CD4-positive, alpha-beta T cell treated with Interleukin-4 for 1 hour (primary cell): ENCODE measurements around the gene MPIG6B.

ENCODE experiments used
- DNase-seq, 2 donors: peaks; one replicate each; pipeline ENCODE4 v3.0.0-alpha.2; 2020 to 2022

MPIG6B gene, protein sequence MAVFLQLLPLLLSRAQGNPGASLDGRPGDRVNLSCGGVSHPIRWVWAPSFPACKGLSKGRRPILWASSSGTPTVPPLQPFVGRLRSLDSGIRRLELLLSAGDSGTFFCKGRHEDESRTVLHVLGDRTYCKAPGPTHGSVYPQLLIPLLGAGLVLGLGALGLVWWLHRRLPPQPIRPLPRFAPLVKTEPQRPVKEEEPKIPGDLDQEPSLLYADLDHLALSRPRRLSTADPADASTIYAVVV

GRCh38 chr6:31723245-31723979 is at the start of gene MPIG6B:
MPIG6B (plus strand) TSS chr6:31723373; CDS start chr6:31723384, 11 bp downstream.
- DNase-seq: no peak

GRCh38 chr6:31676322-31676903 is 46.8 kb upstream of the MPIG6B start:
- DNase-seq: no peak

- no peak for DNase-seq
Observed at GRCh38 chr6:31676904-31677303, 46.3 kb upstream of the MPIG6B start.

- no peak for DNase-seq
Observed at GRCh38 chr6:31677955-31678354, 45.2 kb upstream of the MPIG6B start.

DNA sequence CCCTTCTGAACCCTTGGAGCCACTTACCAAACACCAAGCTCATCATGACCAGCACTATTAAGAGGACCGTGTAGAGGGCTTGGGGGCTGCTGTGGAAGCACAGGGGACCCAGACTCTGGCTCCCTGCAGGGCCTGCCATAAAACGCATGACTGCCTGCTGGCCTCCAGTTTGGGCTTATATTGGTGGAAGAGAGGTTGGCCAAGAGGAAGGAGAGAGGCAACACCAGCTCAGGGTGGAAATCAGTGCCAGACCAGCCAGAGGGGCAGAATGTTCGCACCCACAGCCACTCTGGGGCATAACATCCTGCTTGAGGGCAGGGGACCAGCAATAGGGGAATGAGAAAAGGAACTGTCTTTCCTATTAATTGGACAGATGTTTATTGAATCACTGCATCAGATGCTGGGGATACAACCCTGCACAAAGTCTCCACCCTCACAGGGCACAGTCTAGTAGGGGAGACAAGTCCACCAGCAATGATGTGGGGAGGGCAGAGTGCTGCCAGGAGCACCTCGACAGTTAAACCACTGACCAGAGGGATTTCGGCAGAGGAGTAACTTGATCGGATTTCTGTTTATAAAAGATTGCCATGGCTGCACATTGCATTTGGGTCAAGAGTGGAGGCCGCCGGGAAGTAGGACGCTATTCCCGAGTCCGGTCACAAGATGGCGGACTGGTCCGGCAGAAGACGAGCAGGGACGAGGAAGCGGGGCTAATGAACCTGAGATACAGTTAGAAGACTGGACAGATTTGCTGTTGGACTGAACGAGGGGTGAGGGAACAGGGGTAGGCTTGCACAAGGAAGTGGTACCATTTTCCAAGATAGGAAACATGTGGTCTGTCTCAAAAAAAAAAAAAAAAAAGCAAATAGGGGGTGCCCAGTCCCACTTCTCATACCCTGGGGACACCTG is 42.7 kb upstream of the MPIG6B start, which contains the start of gene LY6G5C:
TSS of gene LY6G5C (minus strand) at position 842 of the 909 bp plus-strand sequence. CDS start at position 148, 694 bp downstream.
- peak; percentile 79 to 80 for DNase-seq

GRCh38 chr6:31681135-31681671 is 42.0 kb upstream of the MPIG6B start:
- DNase-seq: peak; percentile 30 to 35

GRCh38 chr6:31683591-31683990 is 39.6 kb upstream of the MPIG6B start:
- DNase-seq: no peak

- DNase-seq: no peak
Observed at GRCh38 chr6:31686483-31686882, 36.7 kb upstream of the MPIG6B start.

GRCh38 chr6:31687321-31687720 is 35.9 kb upstream of the MPIG6B start:
- DNase-seq: no peak

- no peak for DNase-seq
Observed at GRCh38 chr6:31687860-31688693, 35.1 kb upstream of the MPIG6B start.

GRCh38 chr6:31689249-31690110 is 33.7 kb upstream of the MPIG6B start:
- no peak for DNase-seq

DNA sequence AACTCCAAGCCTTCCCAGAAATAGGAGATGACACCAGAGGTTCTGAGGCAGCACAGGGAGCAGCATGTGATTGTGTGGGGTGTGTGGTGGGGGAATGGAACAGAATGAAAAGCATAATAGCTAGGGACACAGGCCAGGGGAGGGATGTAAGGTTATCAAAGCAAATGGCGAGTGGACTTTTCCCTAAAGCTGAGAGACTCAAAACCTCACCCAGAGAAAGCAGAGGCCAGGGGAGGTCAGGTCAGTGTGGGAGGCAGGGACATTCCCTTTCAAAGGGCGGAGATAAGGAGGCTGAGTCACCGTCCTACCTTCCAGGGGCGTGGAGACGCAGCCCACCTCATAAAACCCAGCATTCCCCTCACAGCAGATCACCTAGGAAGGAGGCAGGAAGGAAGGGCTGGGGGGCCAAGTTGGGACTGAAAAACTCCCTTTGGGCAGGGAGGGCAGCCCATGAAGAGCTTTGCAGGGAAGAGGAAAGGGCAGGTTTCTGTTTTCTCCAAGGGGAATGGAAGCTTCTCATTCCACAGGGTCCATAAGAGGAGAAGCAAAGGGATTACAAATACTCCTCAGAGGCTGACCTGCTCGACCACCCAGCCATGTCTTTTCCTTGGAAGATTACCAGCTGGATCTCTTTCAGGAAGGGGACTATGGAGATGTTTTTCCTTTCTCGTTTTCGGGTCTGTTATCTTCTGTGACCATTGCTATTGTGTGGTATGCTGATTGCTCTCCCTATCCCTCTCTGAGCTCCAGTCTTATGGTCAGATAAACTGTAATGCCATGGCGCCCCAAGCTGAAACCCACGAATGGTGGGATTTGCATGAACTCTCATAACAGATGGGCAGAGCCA is 32.7 kb upstream of the MPIG6B start:
- DNase-seq: no peak

DNA sequence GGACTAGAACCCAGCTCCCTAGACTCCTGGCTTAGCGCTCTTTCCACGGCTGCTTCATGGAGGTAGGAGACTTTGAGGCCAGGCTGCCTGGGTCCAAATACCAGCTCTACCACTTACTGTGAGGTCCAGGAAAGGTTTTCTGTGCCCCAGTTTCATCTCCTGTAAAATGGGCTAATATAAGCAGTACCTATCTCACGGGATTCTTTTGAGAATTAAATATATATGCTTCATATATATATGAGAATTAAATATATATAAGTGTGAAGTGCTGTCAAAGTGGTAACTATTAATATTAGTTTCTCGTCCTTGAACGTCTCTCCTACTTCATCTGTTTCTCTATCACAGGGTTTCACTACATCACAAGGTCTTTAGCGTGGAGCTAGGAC is 32.1 kb upstream of the MPIG6B start:
- DNase-seq: no peak

- DNase-seq: no peak
Observed at GRCh38 chr6:31691564-31692108, 31.5 kb upstream of the MPIG6B start.

GRCh38 chr6:31692353-31692752 is 30.8 kb upstream of the MPIG6B start:
- no peak for DNase-seq

DNA sequence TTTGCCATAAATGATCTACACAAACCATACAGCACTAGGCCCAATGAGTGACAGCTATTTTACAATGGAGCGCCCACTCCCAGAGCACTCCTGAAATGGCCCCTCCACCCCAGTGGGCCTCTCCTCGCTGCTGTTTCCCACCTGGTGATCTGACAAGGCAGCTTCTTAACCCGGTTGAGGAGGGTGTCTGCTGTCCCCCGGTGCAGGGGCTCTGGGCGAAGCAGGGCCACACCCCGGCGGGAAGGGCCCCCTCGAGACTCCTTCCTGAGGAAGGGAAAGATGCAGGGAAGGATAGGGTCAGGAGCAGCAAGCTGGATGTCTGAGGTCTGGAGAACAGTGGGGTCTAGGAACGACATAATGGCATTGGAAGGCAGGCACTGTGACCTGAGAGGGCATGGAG is 30.3 kb upstream of the MPIG6B start:
- no peak for DNase-seq

GRCh38 chr6:31693535-31693934 is 29.6 kb upstream of the MPIG6B start:
- DNase-seq: no peak

- no peak for DNase-seq
Observed at GRCh38 chr6:31697555-31697954, 25.6 kb upstream of the MPIG6B start.

DNA sequence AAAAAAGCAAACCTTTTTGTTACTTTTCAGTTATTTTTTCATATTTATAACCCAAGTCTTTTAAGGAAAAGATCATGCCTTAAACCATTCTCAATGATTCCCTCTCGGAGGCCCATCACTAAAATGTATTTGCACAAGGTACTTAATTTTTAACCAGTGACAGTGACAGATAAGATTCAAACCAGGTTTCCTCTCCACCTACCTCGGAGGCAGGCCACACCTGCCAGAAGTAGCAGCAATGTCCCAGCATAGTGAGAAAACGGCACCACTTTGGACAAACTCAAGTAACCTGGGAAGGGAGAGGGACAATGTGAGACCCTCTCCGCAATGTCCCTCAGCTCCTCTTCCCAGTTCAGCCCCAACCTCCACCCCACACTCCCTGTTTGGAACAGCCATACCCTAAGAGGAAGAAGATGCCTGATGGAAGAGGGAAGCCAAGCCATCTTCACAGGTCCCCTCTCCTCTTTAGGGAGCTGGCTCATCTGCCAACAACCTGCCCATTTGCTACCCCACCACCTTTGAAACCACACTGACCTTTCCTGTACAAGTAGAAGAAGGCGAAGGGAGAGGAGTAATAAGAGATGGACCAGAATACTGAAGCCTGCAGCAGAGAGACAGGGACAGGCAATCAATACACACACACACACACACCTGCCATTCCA is 22.3 kb upstream of the MPIG6B start:
- DNase-seq: no peak
